GM19099 (cell line): ENCODE results near the gene AKR1C4.

Source experiments
- POLR2A ChIP-seq: IDR thresholded peaks from 3 replicates; pipeline ENCODE4 v1.6.1; 2011; ENCODE audit warnings: low read depth; ENCODE audit not compliant: insufficient read length; ENCODE audit errors: extremely low read depth

AKR1C4 gene

GRCh38 chr10:5188358-5188757 lies 8.3 kb upstream of the AKR1C4 start:
- TF ChIP-seq POLR2A: no peak

- TF ChIP-seq POLR2A: no peak
Measured at GRCh38 chr10:5194431-5194830, 2.2 kb upstream of the AKR1C4 start.

GRCh38 chr10:5195727-5196374 lies 786 bp upstream of the AKR1C4 start:
- TF ChIP-seq POLR2A: no peak

GRCh38 chr10:5198386-5198785 lies 1.7 kb downstream of the AKR1C4 start:
- no peak for TF ChIP-seq POLR2A

- TF ChIP-seq POLR2A: no peak
Measured at GRCh38 chr10:5199398-5199797, 2.8 kb downstream of the AKR1C4 start.

GRCh38 chr10:5206799-5207198 lies 10.2 kb downstream of the AKR1C4 start:
- TF ChIP-seq POLR2A: no peak

- TF ChIP-seq POLR2A: no peak
Measured at GRCh38 chr10:5211696-5212536, 15.3 kb downstream of the AKR1C4 start.

GRCh38 chr10:5216801-5217200 lies 20.2 kb downstream of the AKR1C4 start:
- no peak for TF ChIP-seq POLR2A

- TF ChIP-seq POLR2A: no peak
Measured at GRCh38 chr10:5219262-5219661, 22.6 kb downstream of the AKR1C4 start.

GRCh38 chr10:5229019-5229418 lies 32.4 kb downstream of the AKR1C4 start:
- TF ChIP-seq POLR2A: no peak

GRCh38 chr10:5233324-5233723 lies 36.7 kb downstream of the AKR1C4 start:
- no peak for TF ChIP-seq POLR2A

GRCh38 chr10:5234106-5234860 lies 37.6 kb downstream of the AKR1C4 start:
- no peak for TF ChIP-seq POLR2A

GRCh38 chr10:5242585-5242984 lies 45.9 kb downstream of the AKR1C4 start:
- no peak for TF ChIP-seq POLR2A

GRCh38 chr10:5243521-5243987 lies 46.9 kb downstream of the AKR1C4 start:
- no peak for TF ChIP-seq POLR2A

- TF ChIP-seq POLR2A: no peak
Measured at GRCh38 chr10:5252177-5253037, 55.8 kb downstream of the AKR1C4 start.

GRCh38 chr10:5254488-5254887 lies 57.9 kb downstream of the AKR1C4 start:
- TF ChIP-seq POLR2A: no peak
